GM12801 (cell line): ENCODE measurements around the gene LRRTM4.

Experiments
- CTCF ChIP-seq: IDR thresholded peaks from one replicate; pipeline ENCODE4 v1.5.1; 2011; ENCODE audit warnings: control low read depth; ENCODE audit not compliant: insufficient read length; ENCODE audit errors: extremely low read depth

LRRTM4 gene

GRCh38 chr2:77144772-77145171, 377.4 kb downstream of the LRRTM4 start:
- TF ChIP-seq CTCF: no peak

GRCh38 chr2:77142141-77142540, 380.0 kb downstream of the LRRTM4 start:
- no peak for TF ChIP-seq CTCF

- TF ChIP-seq CTCF: no peak
These were observed 394.8 kb downstream of the LRRTM4 start for GRCh38 chr2:77127345-77127744.

- TF ChIP-seq CTCF: no peak
These were observed 400.7 kb downstream of the LRRTM4 start for GRCh38 chr2:77121518-77121917.

GRCh38 chr2:77119333-77119732, 402.8 kb downstream of the LRRTM4 start:
- no peak for TF ChIP-seq CTCF

- TF ChIP-seq CTCF: no peak
These were observed 413.3 kb downstream of the LRRTM4 start for GRCh38 chr2:77108915-77109314.

- no peak for TF ChIP-seq CTCF
These were observed 417.2 kb downstream of the LRRTM4 start for GRCh38 chr2:77105008-77105407.

- no peak for TF ChIP-seq CTCF
These were observed 417.6 kb downstream of the LRRTM4 start for GRCh38 chr2:77104554-77104953.
